22Rv1 (cell line): Measurements from ENCODE around the gene OR5D13.

Source experiments
- H3K27ac ChIP-seq: fragments of 450-650 bp; 2 replicates; pipeline ENCODE4 v1.5.1; 2017
- ZFX ChIP-seq: fragments of 450-650 bp; IDR thresholded peaks from 2 replicates; pipeline ENCODE4 v1.6.1; 2017; ENCODE audit warnings: antibody characterized with exemption, borderline replicate concordance
- TF ChIP-seq, protein P1 (sequence below): fragments of 450-650 bp; IDR thresholded peaks from 2 replicates; pipeline ENCODE4 v1.5.1; 2017; ENCODE audit warnings: mild to moderate bottlenecking

OR5D13 gene, protein sequence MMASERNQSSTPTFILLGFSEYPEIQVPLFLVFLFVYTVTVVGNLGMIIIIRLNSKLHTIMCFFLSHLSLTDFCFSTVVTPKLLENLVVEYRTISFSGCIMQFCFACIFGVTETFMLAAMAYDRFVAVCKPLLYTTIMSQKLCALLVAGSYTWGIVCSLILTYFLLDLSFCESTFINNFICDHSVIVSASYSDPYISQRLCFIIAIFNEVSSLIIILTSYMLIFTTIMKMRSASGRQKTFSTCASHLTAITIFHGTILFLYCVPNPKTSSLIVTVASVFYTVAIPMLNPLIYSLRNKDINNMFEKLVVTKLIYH

DNA sequence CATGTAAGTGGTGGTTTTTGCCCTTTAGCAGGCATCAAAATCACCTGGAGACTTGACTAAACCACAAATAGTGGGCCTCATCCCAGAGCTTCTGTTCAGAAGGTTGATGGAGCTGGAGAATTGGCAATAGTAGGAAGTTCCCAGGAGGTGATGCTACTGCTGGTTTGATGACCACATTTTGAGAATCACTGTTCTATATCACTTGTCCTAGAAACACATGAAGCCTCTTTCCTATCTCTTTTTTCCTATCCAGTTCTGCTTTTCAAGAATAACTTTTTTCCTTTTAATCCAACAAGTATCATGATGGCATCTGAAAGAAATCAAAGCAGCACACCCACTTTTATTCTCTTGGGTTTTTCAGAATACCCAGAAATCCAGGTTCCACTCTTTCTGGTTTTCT lies at the start of gene OR5D13:
TSS of gene OR5D13 (plus strand) at position 301 of the 400 bp plus-strand sequence. CDS start at position 301, 0 bp downstream.
- TF ChIP-seq ZFX = no peak
- TF ChIP-seq, protein P1, sequence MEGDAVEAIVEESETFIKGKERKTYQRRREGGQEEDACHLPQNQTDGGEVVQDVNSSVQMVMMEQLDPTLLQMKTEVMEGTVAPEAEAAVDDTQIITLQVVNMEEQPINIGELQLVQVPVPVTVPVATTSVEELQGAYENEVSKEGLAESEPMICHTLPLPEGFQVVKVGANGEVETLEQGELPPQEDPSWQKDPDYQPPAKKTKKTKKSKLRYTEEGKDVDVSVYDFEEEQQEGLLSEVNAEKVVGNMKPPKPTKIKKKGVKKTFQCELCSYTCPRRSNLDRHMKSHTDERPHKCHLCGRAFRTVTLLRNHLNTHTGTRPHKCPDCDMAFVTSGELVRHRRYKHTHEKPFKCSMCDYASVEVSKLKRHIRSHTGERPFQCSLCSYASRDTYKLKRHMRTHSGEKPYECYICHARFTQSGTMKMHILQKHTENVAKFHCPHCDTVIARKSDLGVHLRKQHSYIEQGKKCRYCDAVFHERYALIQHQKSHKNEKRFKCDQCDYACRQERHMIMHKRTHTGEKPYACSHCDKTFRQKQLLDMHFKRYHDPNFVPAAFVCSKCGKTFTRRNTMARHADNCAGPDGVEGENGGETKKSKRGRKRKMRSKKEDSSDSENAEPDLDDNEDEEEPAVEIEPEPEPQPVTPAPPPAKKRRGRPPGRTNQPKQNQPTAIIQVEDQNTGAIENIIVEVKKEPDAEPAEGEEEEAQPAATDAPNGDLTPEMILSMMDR = no peak
- H3K27ac ChIP-seq = no peak within 1 kb of the TSS

DNA sequence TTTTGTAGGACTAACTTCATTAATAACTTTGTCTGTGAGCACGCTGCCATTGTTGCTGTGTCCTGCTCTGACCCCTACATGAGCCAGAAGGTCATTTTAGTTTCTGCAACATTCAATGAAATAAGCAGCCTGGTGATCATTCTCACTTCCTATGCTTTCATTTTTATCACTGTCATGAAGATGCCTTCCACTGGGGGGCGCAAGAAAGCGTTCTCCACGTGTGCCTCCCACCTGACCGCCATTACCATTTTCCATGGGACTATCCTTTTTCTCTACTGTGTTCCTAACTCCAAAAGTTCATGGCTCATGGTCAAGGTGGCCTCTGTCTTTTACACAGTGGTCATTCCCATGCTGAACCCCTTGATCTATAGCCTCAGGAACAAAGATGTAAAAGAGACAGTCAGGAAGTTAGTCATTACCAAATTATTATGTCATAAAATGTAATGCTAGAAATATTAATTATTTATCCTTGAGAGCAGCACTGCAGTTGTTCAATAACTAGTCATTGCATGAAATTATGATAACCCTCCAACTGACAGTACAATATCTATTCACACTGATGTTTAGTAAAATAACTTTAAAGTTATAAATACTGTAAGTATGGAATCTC lies 46.4 kb upstream of the OR5D13 start:
- no peak for TF ChIP-seq ZFX
- TF ChIP-seq, protein P1 = peak; percentile 80
- H3K27ac ChIP-seq = no peak overlapping the region

DNA sequence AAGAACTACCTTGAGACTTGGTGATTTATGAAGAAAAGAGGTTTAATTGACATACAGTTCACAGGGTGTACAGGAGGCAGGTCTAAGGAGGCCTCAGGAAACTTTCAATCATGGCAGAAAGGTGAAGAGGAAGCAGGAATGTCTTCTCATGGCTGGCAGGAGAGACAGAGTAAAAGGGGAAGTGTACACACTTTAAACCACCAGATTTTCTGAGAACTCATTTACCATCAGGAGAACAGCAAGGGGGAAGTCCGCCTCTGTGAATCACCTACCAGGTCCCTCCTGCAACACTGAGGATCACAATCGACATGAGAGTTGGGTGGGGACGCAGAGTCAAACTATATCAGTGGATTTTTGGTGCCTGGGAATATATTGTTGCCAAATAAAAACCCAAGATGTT lies 40.3 kb upstream of the OR5D13 start:
- no peak overlapping the region for H3K27ac ChIP-seq
- TF ChIP-seq, protein P1 = no peak
- no peak for TF ChIP-seq ZFX

DNA sequence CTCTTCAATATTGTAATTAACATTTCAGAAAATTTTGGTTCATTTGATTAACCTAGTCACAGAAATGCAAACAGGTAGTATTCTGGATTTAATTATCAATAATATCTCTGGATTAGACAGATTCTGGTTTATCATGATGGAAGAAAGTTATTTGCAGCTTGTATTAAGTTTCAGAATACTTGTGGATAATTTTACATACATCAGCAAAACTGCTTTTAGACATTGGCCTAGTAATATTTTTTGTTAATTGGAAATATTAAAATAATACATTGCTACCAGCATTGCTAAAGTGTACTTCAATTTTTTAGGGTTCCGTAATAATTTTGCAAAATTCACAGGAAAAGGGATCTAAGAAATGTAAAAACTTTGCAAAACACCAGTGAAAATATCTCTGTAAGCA lies 18.4 kb downstream of the OR5D13 start:
- H3K27ac ChIP-seq = no peak overlapping the region
- TF ChIP-seq, protein P1 = no peak
- TF ChIP-seq ZFX = no peak

DNA sequence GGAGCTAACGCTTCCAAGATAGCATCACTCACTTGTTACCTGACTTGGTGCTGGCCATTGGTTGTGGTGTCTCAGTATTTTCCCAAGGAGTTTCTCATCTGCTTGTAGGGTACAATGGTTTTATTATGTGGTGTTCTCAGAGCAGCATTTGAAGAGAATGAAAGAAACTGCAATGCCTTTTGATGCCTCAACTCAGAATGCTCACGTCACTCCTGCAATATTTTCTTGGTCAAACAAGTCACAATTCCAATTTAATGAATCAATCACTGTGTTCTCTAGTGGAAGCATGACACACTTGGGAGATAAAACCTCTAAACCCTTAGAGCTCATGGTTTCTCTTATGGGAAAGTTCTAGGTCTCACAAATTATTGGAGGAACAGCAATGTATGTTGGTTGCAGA lies 20.1 kb downstream of the OR5D13 start:
- H3K27ac ChIP-seq = no peak overlapping the region
- no peak for TF ChIP-seq ZFX
- TF ChIP-seq, protein P1 = no peak

DNA sequence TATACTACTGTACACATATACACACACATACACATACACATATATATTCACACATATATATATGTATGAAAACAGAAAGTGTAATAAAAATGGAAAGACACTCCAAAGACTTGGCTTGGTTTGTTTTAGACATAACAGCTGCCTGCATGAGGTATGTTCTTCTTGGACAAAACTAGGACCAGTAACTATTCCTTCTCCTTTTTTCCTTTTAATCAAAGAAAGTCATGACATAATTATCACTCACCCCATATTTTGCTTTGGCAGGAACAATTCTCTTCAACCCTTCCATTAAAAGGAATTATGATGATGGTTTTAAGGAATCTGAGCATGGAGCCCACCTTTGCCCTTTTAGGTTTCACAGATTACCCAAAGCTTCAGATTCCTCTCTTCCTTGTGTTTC lies 22.0 kb downstream of the OR5D13 start, which contains the start of gene OR5D14:
TSS of gene OR5D14 (plus strand) at position 301 of the 400 bp plus-strand sequence. CDS start at position 301, 0 bp downstream.
- TF ChIP-seq, protein P1 = no peak
- no peak for TF ChIP-seq ZFX
- no peak within 1 kb of the TSS for H3K27ac ChIP-seq

DNA sequence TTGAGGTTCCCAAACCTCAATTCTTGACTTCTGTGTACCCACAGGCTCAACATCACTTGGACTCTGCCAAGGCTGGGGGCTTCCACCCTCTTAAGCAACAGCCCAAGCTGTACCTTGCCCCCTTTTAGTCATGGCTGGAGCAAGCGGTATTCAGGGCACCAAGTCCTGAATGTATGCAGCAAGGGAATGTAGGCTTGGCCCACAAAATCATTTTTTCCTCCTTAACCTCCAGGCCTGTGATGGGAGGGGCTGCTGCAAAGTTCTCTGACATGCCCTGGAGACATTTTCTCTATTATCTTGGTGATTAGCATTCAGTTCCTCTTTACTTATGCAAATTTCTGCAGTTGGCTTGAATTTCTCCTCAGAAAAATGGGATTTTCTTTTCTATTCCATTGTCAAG lies 33.0 kb downstream of the OR5D13 start:
- H3K27ac ChIP-seq = no peak overlapping the region
- TF ChIP-seq ZFX = no peak
- TF ChIP-seq, protein P1 = no peak
